ENCODE data around the gene CHTF18.
"Not testable (repeated sequence)": the region's sequence is repeated elsewhere in the genome, so short reads cannot be mapped to it uniquely, and the experiment has no call there.

The CHTF18 gene

GRCh38 chr16:832652-833336, 44.4 kb downstream of the CHTF18 start:
- peak; percentile 71 for DNase-seq

DNA sequence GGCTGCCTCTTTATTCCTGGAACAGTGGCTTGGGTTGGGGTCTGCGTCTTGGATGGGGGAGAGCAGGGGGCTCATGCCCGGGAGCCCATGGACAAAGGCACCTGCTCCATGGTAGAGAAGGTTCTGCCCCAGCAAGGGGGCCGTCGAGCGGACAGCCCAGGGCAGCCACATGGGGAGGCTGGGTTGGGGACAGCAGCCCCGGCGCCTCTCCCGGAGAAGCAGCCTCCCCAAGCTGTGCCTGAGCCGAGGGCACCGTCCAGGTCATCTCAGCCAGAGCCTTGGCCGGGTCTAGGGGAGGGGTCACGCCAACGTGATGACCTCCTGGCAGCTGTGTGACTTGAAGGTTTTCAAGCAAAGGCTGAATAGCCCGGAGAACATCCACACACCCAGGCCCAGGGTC, 45.0 kb downstream of the CHTF18 start:
- no peak for DNase-seq

GRCh38 chr16:835373-835772, 47.0 kb downstream of the CHTF18 start:
- no peak for DNase-seq

- DNase-seq, result no peak
Measured at GRCh38 chr16:836221-836620, 47.8 kb downstream of the CHTF18 start.

GRCh38 chr16:836822-837221, 48.4 kb downstream of the CHTF18 start:
- not testable (repeated sequence) for DNase-seq

GRCh38 chr16:838741-839140, 50.3 kb downstream of the CHTF18 start:
- DNase-seq, result no peak

- peak; percentile 27 for DNase-seq
Measured at GRCh38 chr16:839643-840408, 51.4 kb downstream of the CHTF18 start.

DNA sequence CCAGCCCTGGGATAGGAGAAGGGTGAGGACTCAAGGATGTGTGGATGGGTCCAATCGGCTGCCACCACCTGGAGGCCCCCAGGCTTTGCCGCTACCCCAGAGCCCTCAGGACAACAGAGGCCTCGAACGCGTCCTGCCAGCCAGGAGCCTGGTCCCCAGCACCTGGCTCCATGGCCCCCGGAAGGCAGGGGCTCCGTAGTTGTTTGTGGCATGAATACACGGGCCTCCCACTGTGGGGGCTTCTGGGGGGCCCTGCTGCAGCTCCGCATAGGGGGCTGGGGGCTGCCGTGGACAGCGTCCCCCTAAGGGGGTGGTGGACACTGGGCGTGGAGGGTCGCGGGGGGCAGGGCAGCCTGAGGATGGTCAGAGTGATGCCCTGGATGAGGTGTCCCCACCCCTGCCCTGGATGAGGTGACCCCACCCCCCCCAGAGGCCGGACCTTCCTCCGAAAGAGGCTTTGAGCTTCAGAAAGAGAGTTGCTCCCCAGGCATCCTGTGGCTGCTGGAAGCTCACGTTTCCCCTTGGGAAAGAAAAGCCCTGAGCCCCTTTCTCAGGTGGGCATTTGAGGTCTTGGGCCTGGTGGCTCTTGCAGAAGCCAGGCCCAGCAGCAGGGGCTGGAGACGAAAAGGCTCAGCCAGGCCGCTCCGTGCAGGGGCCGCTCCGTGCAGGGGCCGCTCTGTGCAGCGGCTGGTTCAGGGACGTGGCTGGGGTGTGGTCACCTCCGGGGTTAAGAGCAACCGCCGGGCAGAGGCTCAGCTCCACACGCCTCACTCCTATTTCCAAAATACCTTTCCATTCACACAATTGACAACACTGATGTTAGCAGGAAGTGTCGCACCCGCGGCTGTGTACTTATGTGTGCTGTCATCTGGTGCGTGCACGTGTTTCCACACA, 52.4 kb downstream of the CHTF18 start:
- DNase-seq, result no peak

GRCh38 chr16:841455-842060, 53.1 kb downstream of the CHTF18 start:
- no peak for DNase-seq

DNA sequence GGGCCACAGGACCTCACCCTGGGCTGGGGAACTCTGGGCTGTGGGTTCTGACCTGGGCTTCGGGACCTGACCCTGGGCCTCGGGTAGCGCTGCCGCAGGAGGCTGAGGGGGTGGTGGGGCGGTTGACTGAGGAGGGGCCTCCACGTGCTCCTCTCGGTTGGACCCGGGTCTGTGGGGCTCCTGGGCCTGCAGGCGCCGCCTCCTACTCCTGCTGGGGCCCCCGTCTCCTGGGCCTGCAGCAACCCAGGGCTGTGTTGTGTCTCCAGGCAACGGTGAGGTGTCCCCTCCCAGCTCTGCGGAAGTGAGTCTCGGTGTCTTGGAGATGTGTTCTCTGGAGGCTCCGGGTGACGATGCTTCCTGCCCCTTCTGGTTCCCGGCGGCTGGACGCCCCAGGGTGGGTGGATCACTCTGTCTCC, 53.6 kb downstream of the CHTF18 start:
- DNase-seq, result no peak

DNA sequence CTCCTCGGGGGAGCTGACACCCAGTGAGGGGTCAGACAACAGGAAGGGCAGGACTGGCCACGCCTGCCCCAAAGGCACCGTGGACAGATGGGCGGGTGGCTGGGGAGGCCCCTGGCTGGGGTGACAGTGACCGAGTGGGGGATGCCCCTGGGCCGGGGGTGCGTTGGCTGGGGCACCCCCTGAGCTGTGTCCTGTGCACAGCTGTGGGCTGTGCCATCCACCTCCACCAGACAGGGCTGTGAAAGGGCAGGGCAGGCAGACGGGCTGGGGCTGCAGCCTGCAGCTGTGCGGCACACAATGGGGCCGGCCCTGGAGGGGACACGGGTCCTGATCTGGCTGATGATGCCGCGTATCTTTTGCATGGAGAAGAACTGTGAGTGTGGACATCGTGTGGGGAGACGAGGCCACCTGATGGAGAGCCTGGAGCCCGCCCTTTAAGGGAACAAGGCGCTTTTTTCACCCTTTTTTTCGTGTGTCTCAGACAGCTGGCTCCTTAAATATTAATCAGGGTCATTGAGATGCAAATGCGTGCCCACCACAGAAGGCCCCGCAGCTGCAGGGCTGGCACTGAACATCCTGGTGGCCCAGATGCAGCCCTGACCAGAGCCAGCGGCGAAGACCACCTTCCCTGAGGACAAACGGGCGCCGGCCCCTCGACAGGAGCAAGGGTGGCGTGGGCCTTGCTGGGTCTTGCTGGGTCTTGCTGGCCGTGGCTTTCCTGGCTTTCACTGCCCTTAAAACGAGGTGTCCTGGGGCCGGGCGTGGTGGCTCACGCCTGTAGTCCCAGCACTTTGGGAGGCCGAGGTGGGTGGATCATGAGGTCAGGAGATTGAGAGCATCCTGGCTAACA, 54.5 kb downstream of the CHTF18 start:
- DNase-seq, result no peak

DNA sequence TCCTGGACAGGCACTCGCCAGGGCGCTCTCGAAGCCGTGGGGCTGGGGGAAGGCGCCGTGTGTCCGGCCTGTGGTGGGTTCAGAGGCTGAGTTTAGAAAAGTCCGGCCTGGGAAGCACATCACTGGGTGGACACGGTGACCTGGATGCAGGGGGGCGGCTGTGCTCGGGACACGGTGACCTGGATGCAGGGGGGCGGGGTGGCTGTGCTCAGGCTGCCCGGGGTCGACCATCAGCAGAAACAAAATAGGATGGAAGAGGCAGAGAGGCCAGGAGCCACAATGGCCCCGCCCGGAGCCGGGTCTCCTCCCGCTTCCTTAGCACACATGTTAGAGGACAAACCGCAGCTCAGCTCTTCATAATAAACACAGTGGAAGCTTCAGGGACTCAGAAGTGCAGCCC, 55.4 kb downstream of the CHTF18 start:
- DNase-seq, result no peak

DNA sequence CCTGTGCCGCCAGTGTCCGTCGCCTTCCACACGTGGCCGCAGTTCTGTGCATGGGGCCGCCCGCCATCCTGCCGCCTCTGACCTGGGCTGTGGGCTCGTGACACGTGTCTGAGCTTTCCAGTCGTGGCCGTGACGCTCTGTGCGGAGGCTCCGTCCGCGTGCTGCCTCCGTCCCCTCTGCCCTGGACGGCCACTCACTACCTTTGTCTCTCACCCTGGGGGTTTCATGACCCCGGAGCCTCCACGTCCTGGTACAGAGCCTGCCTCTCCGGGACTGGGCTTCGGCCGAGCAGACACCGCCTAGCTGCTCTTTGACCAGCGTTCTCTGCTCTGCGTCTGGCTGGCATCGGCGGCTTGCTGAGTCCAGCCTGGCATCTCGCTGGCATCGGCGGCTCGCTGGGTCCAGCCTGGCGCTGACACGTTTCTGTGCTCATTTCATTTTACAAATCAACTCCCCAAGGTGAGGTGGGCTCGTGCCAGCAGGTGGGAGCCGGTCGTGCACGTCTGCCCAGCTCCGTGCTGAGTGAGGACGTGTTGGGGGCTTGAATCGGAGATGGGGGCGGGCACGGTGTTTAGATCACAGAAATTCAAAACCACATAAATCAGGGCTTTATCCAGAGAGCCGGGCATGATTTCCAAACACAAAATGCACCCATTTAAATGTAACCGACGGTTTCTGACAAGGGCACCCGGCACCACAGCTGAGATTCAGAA, 56.4 kb downstream of the CHTF18 start:
- DNase-seq, result no peak

- no peak for DNase-seq
Measured at GRCh38 chr16:845351-845745, 56.9 kb downstream of the CHTF18 start.

GRCh38 chr16:847151-847550, 58.7 kb downstream of the CHTF18 start:
- no peak for DNase-seq
